ENCODE measurements around the gene PIK3R3. TPM values are rescaled to one million over a fixed set of nuclear protein-coding genes. Genes with fewer than 3 reads are reported as not detected.
A peak's percentile ranks its signal among the peaks of the same experiment; 100 is the strongest.

The PIK3R3 gene
- total RNA-seq, 1 experiment from 2014 or later: 30.2 TPM

- TF ChIP-seq EZH2 (IDR thresholded peaks at IDR 0.05; ENCODE audit: borderline replicate concordance, low read depth, low read length, poor library complexity, severe bottlenecking) (no peak), CTCF (conservative IDR thresholded peaks at IDR 0.05; ENCODE audit: low read depth, low read length) (no peak)
- H3K9me3 ChIP-seq (ENCODE audit: low read depth, low read length, poor library complexity, severe bottlenecking): no peaks in the 10 kb centered on the region
- ChIA-PET CTCF (no interaction called here), POLR2A (ENCODE audit: low non-redundant PET) (no interaction called here)
- no peak for DNase-seq (ENCODE audit: low spot score)
- no peak overlapping the region for H3K4me3 ChIP-seq (ENCODE audit: low read depth, low read length, poor library complexity, severe bottlenecking)
- H3K27ac ChIP-seq (ENCODE audit: low read depth, low read length, poor library complexity, severe bottlenecking): no peak overlapping the region
- H3K36me3 ChIP-seq (ENCODE audit: insufficient read depth, low read length, poor library complexity, severe bottlenecking): no peaks in the 10 kb centered on the region
- peaks cover 18% of the 10 kb centered on the region for H3K4me1 ChIP-seq (ENCODE audit: insufficient read depth, low read length, poor library complexity, severe bottlenecking)
- intact Hi-C loops (cut with micrococcal nuclease; ENCODE audit: unreplicated experiment): no loop called here
- H3K27me3 ChIP-seq (replicated peaks; ENCODE audit: insufficient read depth, low read depth, low read length, poor library complexity): no peaks in the 10 kb centered on the region
- BruUV-seq (replicated peaks): no TSS peak
These were observed 4.3 kb upstream of the PIK3R3 start for GRCh38 chr1:46136711-46137110.

GRCh38 chr1:46134660-46135331 lies 2.4 kb upstream of the PIK3R3 start:
- DNase-seq (ENCODE audit: low spot score): no peak

GRCh38 chr1:46133781-46134350 lies 1.4 kb upstream of the PIK3R3 start:
- TF ChIP-seq EZH2 (IDR thresholded peaks at IDR 0.05; ENCODE audit: borderline replicate concordance, low read depth, low read length, poor library complexity, severe bottlenecking) (no peak), CTCF (conservative IDR thresholded peaks at IDR 0.05; ENCODE audit: low read depth, low read length) (no peak)
- CTCF ChIA-PET: no interaction called here
- no peaks in the 10 kb centered on the region for H3K27me3 ChIP-seq (replicated peaks; ENCODE audit: insufficient read depth, low read depth, low read length, poor library complexity)
- peak overlapping the region; percentile 100 for H3K27ac ChIP-seq (ENCODE audit: low read depth, low read length, poor library complexity, severe bottlenecking)
- POLR2A ChIA-PET (ENCODE audit: low non-redundant PET): interaction anchor here (0.5 kb wide), 1 partner anchor 205 kb away, joined by 3 read pairs; no protein-coding TSS in a partner anchor
- peaks cover 27% of the 10 kb centered on the region for H3K4me1 ChIP-seq (ENCODE audit: insufficient read depth, low read length, poor library complexity, severe bottlenecking)
- intact Hi-C loops (cut with micrococcal nuclease; ENCODE audit: unreplicated experiment): loop anchor here (5.0 kb wide), 1 partner anchor 97 kb away; no protein-coding TSS in a partner anchor
- DNase-seq (ENCODE audit: low spot score): no peak
- H3K9me3 ChIP-seq (ENCODE audit: low read depth, low read length, poor library complexity, severe bottlenecking): no peaks in the 10 kb centered on the region
- no TSS peak for BruUV-seq (replicated peaks)
- H3K4me3 ChIP-seq (ENCODE audit: low read depth, low read length, poor library complexity, severe bottlenecking): peak overlapping the region; percentile 73
- H3K36me3 ChIP-seq (ENCODE audit: insufficient read depth, low read length, poor library complexity, severe bottlenecking): no peaks in the 10 kb centered on the region

More at GRCh38 chr1:46134660-46135331, 2.4 kb upstream of the PIK3R3 start:
- H3K27me3 ChIP-seq (replicated peaks; ENCODE audit: insufficient read depth, low read depth, low read length, poor library complexity): no peaks in the 10 kb centered on the region
- peaks cover 22% of the 10 kb centered on the region for H3K4me1 ChIP-seq (ENCODE audit: insufficient read depth, low read length, poor library complexity, severe bottlenecking)
- peak overlapping the region; percentile 22 for H3K27ac ChIP-seq (ENCODE audit: low read depth, low read length, poor library complexity, severe bottlenecking)
- intact Hi-C loops (cut with micrococcal nuclease; ENCODE audit: unreplicated experiment): loop anchor here (5.0 kb wide), 1 partner anchor 97 kb away; no protein-coding TSS in a partner anchor
- H3K9me3 ChIP-seq (ENCODE audit: low read depth, low read length, poor library complexity, severe bottlenecking): no peaks in the 10 kb centered on the region
- TF ChIP-seq CTCF (conservative IDR thresholded peaks at IDR 0.05; ENCODE audit: low read depth, low read length) (no peak), EZH2 (IDR thresholded peaks at IDR 0.05; ENCODE audit: borderline replicate concordance, low read depth, low read length, poor library complexity, severe bottlenecking) (no peak)
- H3K36me3 ChIP-seq (ENCODE audit: insufficient read depth, low read length, poor library complexity, severe bottlenecking): no peaks in the 10 kb centered on the region
- no peak overlapping the region for H3K4me3 ChIP-seq (ENCODE audit: low read depth, low read length, poor library complexity, severe bottlenecking)
- POLR2A ChIA-PET (ENCODE audit: low non-redundant PET): interaction anchor here (0.5 to 0.8 kb wide), 2 partner anchors 113 to 206 kb away, joined by 3 read pairs; partner anchors contain the start of gene RAD54L
- CTCF ChIA-PET: no interaction called here
- no TSS peak for BruUV-seq (replicated peaks)
